Measurements from ENCODE around the gene CFAP161.
"Not testable (repeated sequence)": the region's sequence is repeated elsewhere in the genome, so short reads cannot be mapped to it uniquely, and the experiment has no call there.

CFAP161 gene

GRCh38 chr15:81107889-81108288 lies 26.2 kb upstream of the CFAP161 start:
- DNase-seq (ENCODE audit: low read depth), result no peak

- no peak for DNase-seq (ENCODE audit: low read depth)
Observed at GRCh38 chr15:81108427-81108826, 25.6 kb upstream of the CFAP161 start.

- no peak for DNase-seq (ENCODE audit: low read depth)
Observed at GRCh38 chr15:81111018-81111417, 23.1 kb upstream of the CFAP161 start.

GRCh38 chr15:81111510-81112470 lies 22.3 kb upstream of the CFAP161 start:
- DNase-seq (ENCODE audit: low read depth), result no peak

GRCh38 chr15:81113204-81113657 lies 20.8 kb upstream of the CFAP161 start:
- no peak for DNase-seq (ENCODE audit: low read depth)

- peak; percentile 50 for DNase-seq (ENCODE audit: low read depth)
Observed at GRCh38 chr15:81113861-81114291, 20.2 kb upstream of the CFAP161 start.

GRCh38 chr15:81115054-81115939 lies 18.8 kb upstream of the CFAP161 start:
- no peak for DNase-seq (ENCODE audit: low read depth)

GRCh38 chr15:81117136-81117535 lies 16.9 kb upstream of the CFAP161 start:
- DNase-seq (ENCODE audit: low read depth), result peak; percentile 40

GRCh38 chr15:81117581-81117980 lies 16.5 kb upstream of the CFAP161 start:
- DNase-seq (ENCODE audit: low read depth), result no peak

GRCh38 chr15:81118361-81118760 lies 15.7 kb upstream of the CFAP161 start:
- no peak for DNase-seq (ENCODE audit: low read depth)

- no peak for DNase-seq (ENCODE audit: low read depth)
Observed at GRCh38 chr15:81120069-81120468, 14.0 kb upstream of the CFAP161 start.

GRCh38 chr15:81126892-81127291 lies 7.2 kb upstream of the CFAP161 start:
- no peak for DNase-seq (ENCODE audit: low read depth)

GRCh38 chr15:81141478-81141877 lies 7.4 kb downstream of the CFAP161 start:
- DNase-seq (ENCODE audit: low read depth), result not testable (repeated sequence)

GRCh38 chr15:81146006-81146405 lies 11.9 kb downstream of the CFAP161 start:
- no peak for DNase-seq (ENCODE audit: low read depth)

GRCh38 chr15:81146466-81146865 lies 12.4 kb downstream of the CFAP161 start:
- DNase-seq (ENCODE audit: low read depth), result no peak

- DNase-seq (ENCODE audit: low read depth), result no peak
Observed at GRCh38 chr15:81151389-81151788, 17.3 kb downstream of the CFAP161 start.

- DNase-seq (ENCODE audit: low read depth), result no peak
Observed at GRCh38 chr15:81152339-81152738, 18.3 kb downstream of the CFAP161 start.

GRCh38 chr15:81152799-81153198 lies 18.7 kb downstream of the CFAP161 start:
- DNase-seq (ENCODE audit: low read depth), result no peak

GRCh38 chr15:81155375-81156218 lies 21.5 kb downstream of the CFAP161 start:
- peak; percentile 80 for DNase-seq (ENCODE audit: low read depth)

- no peak for DNase-seq (ENCODE audit: low read depth)
Observed at GRCh38 chr15:81156324-81156723, 22.3 kb downstream of the CFAP161 start.

- peak; percentile 24 for DNase-seq (ENCODE audit: low read depth)
Observed at GRCh38 chr15:81157195-81157938, 23.3 kb downstream of the CFAP161 start.
